ENCODE data around the gene RNF169.

The RNF169 gene

DNA sequence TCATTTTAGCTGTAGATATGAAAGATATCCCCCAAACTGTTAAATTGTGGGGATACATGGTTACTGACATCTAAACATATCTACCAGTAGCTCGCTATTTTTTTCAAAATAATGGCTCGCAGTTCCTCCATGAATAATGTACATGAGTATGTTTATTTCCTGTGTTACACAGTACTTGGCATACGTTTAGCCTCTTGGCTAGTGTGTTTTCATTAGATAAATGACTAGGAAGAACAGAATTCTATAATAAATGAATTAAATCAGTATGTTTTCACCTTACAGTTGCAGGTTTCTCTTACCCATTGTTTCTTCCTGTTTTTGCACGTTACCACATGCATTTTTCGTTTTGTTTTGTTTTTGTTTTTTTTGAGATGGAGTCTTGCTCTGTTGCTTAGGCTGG lies 21.8 kb downstream of the RNF169 start:
- no peak for DNase-seq

DNA sequence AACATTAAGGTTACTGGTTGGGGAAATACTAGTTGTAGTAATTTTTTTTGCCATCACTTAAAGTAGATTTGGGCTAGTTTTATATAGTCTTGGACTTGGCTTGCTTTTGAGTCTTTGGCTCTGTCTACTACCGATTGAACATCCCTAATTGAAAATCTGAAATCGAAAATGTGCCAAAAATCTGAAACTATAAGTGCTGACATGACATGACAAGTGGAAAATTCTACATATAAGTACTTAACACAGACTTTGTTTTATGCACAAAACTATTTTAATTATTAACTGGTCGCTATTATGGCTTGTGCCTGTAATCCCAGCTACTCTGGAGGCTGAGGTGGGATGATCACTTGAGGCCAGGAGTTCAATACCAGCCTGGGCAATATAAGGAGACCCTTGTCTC lies 22.5 kb downstream of the RNF169 start:
- DNase-seq, result no peak

DNA sequence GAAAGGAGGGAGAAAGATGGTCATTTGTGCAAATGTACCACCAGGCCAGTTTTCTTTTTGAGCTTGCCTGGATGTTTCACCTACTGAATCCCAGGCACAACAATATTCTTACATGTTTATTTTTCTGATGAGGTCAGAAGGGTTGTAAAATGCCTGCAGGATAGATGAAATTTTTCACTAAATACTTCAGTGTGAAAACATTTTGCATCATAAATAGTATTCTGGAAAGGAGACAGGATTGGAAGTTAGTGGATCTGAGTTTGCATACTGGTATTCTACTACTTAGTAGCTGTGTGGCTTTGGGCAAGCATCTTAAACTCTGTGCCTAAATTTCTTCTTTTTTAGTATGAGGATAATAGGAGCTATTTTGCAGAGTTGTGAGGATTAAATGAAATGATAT lies 24.8 kb downstream of the RNF169 start:
- no peak for DNase-seq

DNA sequence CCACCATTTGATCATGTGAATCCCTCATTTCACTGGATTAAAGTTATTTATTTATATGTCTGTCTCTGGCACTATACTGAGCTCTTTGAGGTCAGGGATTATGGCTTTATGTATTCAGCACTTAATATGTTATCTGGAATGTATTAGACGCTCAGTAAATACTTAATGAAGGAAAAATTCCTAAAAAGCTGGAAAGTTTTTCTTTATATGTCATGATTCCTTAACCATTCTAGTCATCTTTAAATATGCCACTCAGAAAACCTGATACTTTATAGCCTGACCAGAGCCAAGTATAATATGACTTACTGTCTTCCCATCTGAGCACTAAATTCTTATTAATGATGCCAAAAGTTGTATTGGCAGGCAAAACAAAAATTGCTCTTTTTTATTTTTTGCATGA lies 27.1 kb downstream of the RNF169 start:
- no peak for DNase-seq

DNA sequence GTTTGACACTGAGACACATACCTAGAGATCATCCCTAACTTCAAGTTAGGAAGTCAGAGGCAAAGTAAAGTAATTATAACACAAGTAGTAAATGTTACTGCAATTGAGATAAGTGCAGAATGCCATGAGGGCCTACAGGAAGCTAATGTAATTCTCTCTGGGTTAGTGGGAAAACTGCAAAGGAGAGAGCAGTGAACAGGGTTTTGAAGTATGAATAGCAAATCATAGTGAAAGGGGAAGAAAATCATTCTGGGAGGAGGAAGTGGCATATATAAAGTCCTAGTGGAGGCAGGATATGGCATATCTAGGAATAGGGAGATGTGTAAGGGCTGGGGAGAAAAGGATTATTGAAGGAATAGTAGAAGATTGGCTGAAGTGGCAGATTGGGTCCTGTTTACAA lies 27.9 kb downstream of the RNF169 start:
- no peak for DNase-seq

DNA sequence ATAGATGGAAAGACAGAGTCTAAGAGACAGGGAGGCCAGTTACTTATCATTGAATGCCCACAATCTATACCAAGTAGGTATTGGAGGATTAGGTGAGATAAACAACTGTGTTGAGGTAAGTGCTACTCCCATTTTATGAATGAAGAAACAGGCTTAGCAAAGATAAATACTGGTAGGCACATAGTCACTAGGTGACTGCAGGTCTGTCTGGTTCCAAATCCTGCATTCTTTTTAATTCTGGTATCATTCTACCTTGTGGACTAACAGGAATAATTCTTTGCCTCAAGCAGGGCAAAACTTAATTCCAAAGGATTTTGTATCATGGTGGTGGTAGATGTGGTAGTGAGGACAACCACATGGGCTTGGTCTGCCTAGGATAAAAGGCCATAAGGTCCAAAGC lies 28.4 kb downstream of the RNF169 start:
- DNase-seq, result no peak

DNA sequence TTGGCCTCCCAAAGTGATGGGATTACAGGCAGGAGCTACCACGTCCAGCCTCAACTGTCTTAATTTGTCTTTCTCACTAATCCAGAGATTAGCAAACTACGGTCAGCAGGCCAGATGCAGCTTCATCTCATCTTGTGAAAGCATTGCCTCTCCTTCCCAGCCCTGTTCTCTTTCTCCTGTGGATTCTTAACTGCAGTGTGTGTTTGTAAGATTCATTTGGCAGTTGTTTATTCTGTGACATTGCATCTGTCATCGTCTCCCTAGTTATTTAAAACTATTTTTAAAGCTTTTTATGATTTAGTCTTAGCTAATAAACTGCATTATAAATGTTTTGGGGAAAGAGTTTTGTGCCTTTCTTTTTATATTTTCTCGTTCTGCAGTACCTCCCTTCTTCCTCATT lies 29.2 kb downstream of the RNF169 start:
- no peak for DNase-seq

DNA sequence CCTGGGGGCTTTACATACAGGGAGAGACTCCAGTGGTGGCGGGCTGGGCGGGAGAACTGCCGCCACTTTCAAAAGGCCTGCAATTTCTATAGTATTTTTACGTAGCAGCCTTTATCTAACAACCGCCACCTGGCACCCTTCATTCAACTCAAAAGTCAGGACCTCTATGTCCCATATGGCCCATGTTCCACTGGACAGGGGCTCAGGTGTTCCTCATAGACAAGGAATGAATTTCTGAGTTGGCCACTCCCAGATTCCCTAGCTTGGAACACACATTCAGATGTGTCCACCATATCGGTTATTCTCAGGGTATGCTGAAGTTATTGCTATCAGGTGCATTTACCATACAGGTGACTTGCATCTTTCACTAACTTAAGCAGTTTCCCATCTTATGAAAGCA lies 29.9 kb downstream of the RNF169 start:
- DNase-seq, result no peak

DNA sequence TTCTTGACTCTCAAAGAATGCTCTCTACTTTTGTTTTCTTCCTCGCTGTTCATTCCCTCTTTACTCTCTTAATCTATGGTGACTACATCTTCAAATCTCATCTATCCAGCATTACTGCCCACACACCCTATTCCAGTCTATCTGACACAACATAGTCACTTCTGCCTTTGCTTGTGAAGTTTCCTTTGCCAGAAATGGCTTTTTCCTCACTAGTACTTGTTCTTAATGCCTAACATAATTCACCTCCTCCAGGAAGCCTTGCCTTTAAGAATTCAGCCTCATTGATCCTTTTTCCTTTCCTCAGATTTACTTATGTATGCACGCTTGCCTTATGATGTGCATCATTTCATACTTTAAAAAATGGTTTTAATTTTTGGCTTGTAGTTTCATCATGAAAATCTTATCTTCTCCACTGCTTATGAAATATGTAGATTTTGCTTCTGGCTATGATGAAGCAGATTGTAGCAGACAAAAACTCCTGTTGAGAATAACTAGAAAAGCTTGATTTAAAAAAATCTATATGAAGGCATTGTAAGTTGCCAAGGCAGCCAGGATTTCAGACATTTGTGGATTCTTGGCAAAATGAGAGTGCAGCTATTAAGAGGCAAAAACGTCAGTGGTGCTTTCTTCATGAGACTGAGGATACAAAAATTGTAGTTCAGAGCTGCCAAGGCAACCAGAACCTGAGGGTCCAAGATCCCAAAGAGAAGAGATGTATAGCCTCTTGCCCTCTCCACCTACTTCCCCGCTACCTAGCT lies 31.8 kb downstream of the RNF169 start:
- DNase-seq, result no peak

DNA sequence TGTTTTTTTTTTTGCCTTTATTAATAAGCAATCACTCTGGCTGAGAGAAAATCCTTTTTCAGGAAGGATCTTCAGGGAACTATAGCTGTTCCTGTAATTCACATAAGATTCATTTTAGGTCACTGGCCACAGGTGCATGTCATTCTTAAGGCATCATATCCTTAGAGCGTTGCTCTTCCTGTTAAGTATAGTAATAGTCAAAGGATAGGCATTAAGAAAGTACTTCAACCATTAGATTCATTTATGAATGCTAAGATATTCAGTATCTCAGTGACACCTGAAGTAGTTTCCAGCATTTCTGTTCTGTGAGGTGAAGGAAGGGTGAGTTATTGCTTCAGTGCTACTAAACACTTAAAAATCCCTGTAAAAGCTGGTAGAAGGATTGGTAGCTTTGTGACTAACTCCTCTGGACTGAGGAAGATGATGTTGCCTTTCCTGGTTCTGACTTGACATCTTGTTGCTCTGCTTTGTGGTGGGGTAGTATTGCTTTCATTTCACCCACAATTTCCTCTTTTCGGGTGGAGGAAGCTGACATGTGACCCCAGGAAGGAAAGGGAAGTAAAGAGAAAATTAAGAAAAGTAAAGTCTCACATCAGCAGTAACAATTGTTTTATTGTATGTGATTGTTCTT lies 34.7 kb downstream of the RNF169 start:
- no peak for DNase-seq

DNA sequence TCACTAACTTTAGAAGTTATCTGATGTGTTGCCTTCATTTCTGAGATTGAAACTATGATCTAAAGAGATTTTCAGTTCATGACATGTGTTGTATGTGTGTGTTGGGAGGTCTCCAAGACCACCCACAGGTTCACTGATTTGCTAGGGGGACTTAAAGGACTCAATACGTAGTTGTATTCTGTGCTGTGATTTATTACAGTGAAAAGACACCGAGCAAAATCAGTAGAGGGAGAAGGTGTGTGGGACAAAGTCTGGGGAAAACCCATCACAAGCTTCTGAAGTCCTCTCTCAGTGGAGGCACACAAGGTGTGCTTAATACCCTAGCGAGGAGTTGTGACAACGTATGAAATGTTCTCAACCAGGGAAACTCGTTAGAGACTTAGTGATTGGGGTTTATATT lies 35.6 kb downstream of the RNF169 start:
- no peak for DNase-seq

DNA sequence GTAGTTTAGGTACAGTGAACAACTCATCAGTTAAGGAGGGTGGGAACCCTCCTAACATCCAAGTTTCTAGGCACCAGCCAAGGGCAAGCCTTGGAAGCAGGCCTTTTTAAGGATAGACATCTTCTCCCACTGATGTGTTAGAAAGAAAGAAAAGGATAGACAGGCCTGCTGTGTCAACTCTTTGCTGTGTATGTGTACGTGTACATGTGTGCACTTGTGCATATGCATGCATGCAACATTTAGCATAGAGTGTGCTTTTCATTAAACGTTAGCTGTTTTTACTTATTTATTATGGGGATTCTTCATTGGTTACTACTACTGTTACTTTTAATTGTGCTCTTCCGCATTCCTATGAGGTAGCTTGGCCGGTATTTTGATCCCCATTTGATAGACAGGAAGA lies 36.1 kb downstream of the RNF169 start:
- no peak for DNase-seq

DNA sequence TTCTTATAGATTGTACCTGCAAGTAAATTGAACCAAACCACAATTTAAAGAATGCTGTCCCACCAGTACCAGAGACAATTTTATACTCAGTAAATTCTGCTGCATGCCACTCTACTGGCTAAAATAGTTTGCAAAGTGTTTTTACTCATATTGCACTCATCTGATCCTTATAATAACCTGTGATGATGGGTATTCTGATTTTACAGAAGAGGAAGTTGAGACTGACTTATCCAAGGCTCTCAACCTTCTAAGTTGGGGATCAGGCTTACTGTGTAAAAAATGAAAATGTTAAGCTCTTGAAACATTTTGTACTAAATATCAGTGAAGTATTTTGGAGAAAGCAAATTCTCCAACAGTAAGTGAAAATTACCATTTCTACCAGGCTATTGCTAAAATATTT lies 37.9 kb downstream of the RNF169 start:
- no peak for DNase-seq

DNA sequence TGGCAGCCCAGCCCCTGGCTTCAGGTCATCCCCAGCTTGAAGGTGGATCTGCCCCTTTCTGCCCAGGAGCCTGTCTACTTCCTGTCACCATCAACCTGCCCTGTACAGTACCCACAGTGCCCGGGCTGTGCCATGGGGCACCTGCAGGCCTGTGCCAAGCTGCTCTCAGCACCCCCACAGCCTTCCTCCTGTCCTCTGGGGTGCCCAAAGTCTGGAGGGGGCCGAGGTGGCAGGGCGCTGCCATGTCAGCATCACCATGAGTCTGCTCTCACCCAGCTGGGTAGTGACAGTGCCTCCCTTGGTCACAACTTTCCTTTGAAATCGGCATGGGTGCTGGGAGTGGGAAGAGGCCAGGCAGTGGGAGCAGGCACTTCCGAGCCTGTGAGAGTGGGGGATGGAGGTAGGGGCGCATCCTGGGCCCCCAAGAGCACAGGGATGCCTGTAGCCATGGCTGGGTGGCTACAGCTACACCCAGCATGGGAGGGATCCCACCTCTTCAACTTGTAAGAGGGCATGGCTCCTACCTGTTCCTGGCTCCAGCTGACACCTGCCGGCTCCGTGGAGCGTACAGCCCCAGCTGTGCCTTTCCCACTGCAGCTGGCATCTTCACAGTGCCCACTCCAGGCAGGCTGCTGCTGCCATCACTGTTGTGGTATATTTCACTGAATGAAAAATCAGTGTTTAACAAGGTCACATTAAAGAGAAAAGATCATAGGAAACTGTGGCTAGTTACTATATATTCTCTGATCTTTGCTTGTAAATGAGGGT lies 42.9 kb downstream of the RNF169 start:
- no peak for DNase-seq

DNA sequence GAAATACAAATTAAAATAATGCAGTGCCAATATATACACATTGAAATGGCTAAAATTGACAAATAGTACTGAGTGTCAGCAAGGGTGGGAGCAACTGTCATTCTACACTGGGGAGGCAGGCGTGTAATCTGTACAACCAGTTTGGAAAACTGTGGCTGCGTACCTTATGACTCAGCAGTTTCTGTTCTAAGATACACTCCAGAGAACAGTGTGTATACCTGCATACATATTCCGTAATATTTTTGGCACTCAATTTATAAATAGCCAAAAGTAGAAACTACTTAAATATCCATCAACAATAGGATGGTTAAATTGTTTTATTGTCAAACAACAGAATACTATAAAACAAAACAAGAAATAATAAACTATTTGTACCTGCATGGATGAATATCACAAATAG lies 57.6 kb downstream of the RNF169 start:
- DNase-seq, result no peak

DNA sequence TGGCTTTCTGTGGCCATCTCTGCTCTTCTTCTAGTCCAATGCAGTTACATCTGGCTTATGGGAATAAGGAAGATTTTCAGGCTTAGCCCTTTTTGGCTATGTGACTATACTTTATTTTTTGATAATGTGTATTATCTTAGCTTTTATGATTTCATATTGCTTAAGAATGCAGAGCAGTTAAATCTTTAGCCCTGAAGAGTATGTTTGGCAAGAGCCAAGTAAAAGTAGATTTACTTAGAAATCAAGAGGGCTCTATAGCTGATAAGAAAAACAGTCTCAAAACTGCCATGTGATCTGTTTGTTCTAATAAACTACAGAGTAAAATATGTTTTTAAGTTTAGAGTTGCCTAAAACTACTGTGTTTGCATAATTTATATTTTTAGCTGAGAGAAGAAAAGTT lies 61.2 kb downstream of the RNF169 start:
- no peak for DNase-seq

DNA sequence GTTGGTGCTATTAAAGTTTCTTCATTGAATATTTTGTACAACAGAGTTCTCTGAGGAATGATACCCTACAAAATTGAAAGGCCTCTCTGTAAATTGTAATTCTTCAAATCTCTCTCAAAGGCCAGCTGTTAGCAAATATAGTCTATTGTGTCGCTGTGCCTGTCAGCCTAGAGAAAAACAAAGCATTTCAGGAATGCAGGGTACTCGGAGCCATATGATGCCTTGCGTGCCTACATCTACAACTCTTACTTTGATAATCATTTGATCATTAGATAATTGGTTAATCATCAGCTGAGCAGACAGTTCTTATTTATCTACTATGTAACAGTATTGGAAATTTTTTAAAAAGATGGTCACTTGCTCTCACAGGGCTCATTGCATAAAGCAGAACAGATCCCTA lies 67.3 kb downstream of the RNF169 start:
- DNase-seq, result no peak

DNA sequence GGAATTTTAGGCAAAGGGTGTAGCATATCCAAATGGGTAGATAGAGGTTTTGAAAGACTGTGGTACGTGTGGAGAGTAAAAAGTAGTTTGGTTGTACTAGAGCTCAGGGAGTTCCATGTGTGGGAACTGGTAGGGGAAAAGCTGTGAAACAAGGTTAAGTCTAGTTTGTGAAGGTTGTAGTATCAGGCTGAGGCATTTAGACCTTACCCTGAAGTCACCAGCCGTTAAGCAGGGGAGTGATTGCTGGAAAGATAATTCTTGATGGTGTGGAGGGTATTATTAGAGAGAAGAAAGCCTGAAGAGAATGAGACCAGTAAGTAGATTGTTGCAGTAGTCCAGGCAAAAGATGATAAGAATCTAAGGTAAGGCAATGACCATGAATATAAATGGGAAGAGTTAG lies 68.0 kb downstream of the RNF169 start:
- no peak for DNase-seq

DNA sequence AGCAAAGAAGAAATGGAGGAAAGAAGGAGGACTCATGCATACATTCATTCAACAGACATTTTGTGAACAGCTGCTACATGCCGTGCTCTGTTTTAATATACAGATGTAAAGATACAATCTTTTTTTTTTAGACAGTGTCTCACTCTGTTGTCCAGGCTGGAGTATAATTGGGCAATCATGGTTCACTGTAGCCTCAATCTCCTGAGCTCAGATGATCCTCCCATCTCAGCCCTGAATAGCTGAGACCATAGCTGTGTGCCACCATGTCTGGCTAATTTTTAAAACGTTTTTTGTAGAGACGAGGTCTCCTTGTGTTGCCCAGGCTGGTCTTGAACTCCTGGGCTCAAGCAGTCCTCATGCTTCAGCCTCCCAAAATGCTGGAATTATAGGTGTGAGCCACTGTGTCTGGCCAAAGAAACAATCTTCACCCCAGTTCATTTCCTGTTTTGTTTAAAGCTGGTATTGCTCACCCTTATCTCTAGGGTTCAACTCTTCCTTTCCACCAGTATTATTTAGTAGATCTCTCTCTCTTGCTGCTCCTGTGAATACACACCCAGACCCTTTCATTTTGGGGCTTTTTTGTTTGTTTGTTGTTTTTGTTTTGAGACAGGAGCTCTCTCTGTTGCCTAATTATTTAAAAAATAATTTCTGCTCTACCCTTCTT lies 69.8 kb downstream of the RNF169 start:
- DNase-seq, result no peak

DNA sequence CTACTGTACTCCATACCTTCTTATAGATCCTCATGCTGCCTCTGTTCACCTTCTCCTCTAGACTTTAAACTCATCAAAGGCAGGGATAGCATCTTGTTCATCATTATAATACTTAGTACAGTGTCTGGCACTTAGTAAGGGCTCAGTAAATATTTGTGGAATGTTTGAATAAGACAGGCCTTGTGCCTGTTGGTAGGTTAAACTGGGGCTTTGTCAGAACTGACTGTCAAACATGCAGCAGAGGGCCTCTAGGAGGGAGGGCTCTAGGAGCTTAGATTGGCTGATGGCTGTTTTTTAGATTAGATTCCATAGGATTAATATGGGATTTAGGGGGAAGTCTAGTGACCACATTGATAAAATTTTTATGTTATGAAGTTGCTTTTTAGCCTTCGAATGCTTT lies 70.8 kb downstream of the RNF169 start:
- DNase-seq, result no peak

DNA sequence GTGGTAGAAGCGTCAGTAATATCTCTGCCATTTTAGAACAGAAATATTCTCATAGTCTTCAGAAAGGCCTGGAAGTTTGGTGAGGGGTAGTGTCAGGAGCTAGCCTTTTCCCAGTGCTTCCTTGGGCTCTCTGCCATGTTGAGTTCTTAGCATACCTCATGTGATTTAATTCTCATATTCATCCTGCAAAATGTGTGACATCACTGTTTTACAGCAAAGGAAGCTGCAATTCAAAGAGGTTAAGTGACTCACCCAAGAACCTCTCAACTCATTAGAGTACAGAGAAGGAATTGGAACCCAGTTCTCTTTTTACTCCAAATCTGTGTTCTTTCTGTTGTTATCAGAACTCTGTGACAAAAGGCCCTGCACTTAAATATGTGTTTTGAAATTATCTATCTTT lies 72.1 kb downstream of the RNF169 start:
- DNase-seq, result no peak

DNA sequence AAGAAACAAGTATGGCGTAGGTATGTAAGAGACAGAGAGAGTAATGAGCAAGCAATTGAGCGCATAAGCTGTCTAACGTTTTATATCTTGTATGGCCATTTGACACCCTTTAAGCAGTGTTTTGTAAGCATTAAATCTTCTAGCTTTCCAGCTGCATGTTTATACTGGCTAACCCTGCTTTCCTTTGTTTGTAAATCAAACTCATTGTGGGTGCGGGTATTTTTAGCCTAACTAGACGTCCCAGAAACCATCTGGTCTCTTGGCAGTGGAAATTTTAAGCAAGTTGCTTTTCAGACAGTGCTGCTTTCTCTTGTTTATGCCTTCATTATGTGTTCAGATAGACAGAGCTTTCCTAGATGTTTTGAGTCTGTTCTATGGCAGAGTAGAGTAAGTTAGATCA lies 73.5 kb downstream of the RNF169 start:
- DNase-seq, result no peak

DNA sequence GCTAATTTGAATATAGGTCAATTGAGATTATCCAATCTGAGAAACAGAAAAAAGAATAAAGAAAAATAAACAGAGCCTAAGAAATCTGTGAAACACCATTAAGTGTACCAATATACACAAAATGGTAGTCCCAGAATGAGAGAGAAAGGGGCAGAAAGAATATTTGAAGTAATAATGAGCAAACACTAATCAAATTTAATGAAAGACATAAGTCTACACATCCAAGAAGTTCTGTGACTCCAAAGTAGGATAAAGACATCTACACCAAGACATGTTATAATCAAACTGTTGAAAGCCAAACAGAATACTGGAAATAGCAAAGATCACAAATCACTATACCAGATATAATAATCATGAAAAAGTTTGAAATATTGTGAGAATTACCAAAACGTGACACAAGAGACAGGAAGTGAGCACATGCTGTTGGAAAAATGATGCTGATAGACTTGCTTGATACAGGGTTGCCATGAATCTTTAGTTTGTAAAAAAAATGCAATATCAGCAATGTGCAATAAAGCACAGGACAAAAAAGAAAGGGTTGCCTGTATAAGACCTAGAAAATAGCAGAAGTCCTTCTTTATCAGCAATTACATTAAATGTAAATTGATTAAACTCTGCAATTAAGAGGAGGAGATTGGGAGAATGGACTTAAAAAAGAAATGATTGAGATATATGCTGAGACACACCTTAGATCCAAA lies 75.8 kb downstream of the RNF169 start:
- DNase-seq, result no peak
